PFSK-1 (cell line): Measurements from ENCODE around the gene PSMC1.

Source experiments
- FOXP2 ChIP-seq: optimal IDR thresholded peaks from 2 replicates; pipeline ENCODE3; 2011; ENCODE audit warnings: borderline replicate concordance, control low read depth, inconsistent platforms; ENCODE audit not compliant: insufficient read depth; ENCODE audit errors: extremely low read length, extremely low read depth
- POLR2AphosphoS5 ChIP-seq: IDR thresholded peaks from 2 replicates; pipeline ENCODE4 v1.6.1; 2012; ENCODE audit warnings: low read depth, mild to moderate bottlenecking, control low read depth, low read length, moderate library complexity
- SIN3A ChIP-seq: IDR thresholded peaks from 2 replicates; pipeline ENCODE4 v1.6.1; 2012; ENCODE audit warnings: mild to moderate bottlenecking, low read length, moderate library complexity, borderline replicate concordance; ENCODE audit not compliant: insufficient read depth
- TAF1 ChIP-seq: IDR thresholded peaks from 2 replicates; pipeline ENCODE4 v1.6.1; 2012; ENCODE audit warnings: low read length, control low read depth, borderline replicate concordance; ENCODE audit not compliant: insufficient read depth
- TF ChIP-seq, protein P1 (sequence below), 2 experiments: IDR thresholded peaks; 2 replicates each; pipeline versions ENCODE4 v1.6.1 to v1.8.0; 2011 to 2012; ENCODE audit warnings: low read depth in 2 of 2, low read length in 2 of 2, control low read depth in 1 of 2, inconsistent platforms in 1 of 2, mild to moderate bottlenecking in 1 of 2, moderate library complexity in 1 of 2; ENCODE audit not compliant: insufficient read depth in 1 of 2

The PSMC1 gene

DNA sequence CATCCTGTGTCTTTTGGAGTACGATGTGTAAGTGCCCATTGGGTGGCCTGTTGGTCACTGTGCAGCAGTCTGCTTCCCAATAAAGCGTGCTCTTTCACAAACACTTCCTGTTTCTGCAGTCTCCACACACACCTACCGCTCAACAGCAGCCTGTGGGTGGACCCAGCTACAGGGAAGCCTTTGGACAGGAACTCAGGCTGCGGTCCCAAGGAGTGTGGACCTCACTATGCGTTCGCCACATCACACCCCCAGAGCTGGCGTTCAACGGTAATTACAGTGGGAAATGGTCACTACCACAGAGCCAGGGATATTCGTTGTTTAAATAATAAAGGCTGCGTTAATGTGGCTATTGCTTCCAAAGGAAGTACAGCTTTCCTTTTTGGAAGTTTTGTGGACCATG is 16.2 kb downstream of the PSMC1 start:
- no peak for TF ChIP-seq SIN3A
- TF ChIP-seq, protein P1, sequence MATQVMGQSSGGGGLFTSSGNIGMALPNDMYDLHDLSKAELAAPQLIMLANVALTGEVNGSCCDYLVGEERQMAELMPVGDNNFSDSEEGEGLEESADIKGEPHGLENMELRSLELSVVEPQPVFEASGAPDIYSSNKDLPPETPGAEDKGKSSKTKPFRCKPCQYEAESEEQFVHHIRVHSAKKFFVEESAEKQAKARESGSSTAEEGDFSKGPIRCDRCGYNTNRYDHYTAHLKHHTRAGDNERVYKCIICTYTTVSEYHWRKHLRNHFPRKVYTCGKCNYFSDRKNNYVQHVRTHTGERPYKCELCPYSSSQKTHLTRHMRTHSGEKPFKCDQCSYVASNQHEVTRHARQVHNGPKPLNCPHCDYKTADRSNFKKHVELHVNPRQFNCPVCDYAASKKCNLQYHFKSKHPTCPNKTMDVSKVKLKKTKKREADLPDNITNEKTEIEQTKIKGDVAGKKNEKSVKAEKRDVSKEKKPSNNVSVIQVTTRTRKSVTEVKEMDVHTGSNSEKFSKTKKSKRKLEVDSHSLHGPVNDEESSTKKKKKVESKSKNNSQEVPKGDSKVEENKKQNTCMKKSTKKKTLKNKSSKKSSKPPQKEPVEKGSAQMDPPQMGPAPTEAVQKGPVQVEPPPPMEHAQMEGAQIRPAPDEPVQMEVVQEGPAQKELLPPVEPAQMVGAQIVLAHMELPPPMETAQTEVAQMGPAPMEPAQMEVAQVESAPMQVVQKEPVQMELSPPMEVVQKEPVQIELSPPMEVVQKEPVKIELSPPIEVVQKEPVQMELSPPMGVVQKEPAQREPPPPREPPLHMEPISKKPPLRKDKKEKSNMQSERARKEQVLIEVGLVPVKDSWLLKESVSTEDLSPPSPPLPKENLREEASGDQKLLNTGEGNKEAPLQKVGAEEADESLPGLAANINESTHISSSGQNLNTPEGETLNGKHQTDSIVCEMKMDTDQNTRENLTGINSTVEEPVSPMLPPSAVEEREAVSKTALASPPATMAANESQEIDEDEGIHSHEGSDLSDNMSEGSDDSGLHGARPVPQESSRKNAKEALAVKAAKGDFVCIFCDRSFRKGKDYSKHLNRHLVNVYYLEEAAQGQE (IDR thresholded peaks at IDR 0.05; ENCODE audit: insufficient read depth in 1 of 2, low read depth in 2 of 2, low read length in 2 of 2) = no peak
- TF ChIP-seq TAF1 = no peak

DNA sequence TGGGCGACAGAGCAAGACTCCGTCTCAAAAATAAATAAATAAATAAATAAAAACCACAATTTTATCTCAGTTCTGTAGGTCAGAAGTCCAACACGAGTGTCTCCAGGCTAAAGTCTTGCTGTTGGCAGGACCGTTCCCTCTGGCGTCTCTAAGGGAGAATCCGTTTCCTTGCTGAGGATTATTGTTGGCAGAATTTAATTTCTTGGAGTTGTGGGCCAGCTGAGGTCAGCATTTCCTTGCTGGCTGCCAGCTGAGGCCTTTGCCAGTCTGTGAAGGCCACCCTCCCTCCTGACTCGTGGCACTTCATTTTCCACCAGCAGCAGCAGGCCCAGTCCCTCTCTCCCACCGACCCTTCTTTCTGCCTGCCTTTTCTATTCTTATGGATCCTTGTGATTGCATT is 17.2 kb downstream of the PSMC1 start:
- TF ChIP-seq SIN3A (no peak), FOXP2 (no peak)

DNA sequence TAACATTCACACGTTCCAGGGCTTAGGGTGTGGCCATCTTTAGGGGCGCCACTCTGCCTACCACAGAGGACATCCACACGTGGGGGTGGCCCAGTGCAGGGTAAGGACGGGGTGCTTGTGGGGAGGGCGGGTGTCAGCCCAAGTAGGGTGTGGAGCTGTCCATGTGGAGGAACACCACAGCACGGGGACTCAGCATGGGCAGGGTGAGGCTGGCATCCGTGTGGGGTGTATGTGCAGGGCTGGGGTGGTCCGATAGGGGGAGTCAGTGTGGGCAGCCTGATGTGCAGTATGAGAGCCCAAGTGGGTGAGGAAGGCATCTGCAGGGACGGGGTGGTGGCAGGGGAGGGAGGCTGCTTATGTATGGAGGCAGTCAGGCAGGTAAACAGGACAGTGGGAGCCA is 17.7 kb downstream of the PSMC1 start:
- TF ChIP-seq FOXP2 (no peak), POLR2AphosphoS5 (no peak), SIN3A (no peak), TAF1 (no peak)
- TF ChIP-seq, protein P1 (IDR thresholded peaks at IDR 0.05; ENCODE audit: insufficient read depth in 1 of 2, low read depth in 2 of 2, low read length in 2 of 2) = no peak

DNA sequence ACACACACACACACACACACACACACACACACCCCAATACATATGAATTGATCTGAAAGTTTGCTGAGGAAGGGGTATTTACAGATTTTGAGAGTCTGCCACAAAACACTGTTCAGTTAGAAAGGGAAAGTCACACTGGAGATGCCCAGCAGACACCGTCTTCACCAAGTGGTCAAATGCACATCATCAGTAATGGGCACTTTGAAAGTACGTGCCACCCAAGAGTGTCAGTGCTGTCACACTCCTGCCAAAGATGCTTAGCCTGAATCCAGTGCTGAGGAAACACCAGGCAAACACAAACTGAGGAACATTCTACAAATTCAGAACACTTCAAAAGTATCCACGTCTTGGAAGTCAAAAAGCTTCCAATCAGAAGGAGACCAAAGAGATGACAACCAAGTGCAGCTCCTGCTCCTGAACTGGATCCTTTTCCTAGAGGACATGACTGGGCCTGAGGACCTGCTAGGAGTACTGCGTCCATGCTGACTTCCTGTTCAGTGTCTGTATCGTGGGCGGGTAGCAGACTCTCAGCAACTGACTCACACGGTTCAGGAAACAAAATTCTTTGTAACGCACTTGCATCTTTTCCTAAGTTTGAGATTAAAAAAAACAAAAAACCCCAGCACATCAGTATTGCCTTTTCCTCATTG is 18.6 kb downstream of the PSMC1 start:
- TF ChIP-seq SIN3A = no peak
- no peak for TF ChIP-seq FOXP2
- TF ChIP-seq, protein P1 (IDR thresholded peaks at IDR 0.05; ENCODE audit: insufficient read depth in 1 of 2, low read depth in 2 of 2, low read length in 2 of 2) = no peak
- no peak for TF ChIP-seq POLR2AphosphoS5
- TF ChIP-seq TAF1 = no peak

DNA sequence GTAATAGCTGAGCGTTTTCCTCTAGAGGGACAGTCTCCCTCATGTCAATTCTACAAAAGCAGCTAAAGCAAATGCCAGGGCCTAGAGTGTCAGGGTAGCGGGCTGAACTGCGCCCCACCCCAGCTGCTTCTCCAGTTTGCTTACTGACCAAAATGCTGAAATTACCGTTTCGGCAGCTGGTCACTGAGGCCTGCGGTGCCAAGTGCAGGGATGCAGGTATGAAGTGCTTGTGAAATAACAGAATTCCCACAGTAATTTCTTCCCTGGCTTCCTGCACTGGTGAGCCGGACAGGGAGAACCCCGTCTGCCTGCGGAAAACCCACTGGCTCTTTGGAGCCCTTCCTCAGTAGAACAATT is 19.1 kb downstream of the PSMC1 start:
- TF ChIP-seq SIN3A (no peak), FOXP2 (no peak), POLR2AphosphoS5 (no peak), TAF1 (no peak)
- TF ChIP-seq, protein P1 (IDR thresholded peaks at IDR 0.05; ENCODE audit: insufficient read depth in 1 of 2, low read depth in 2 of 2, low read length in 2 of 2) = no peak
